Ovary (tissue), 3 donors: ENCODE measurements around the gene BTBD9.

ENCODE experiments used
- CTCF ChIP-seq, 3 donors: fragments of 450-650 bp in 2 of 3; fragments of 200-600 bp in 1 of 3; IDR thresholded peaks; one replicate each; pipeline versions ENCODE4 v1.5.1 to v1.8.0; 2016 to 2022; ENCODE audit warnings: antibody characterized with exemption in 3 of 3, mild to moderate bottlenecking in 1 of 3
- POLR2A ChIP-seq: fragments of 450-650 bp; IDR thresholded peaks from one replicate; pipeline ENCODE4 v1.6.1; 2017; ENCODE audit warnings: antibody characterized with exemption, mild to moderate bottlenecking, moderate library complexity
- donor health status: DM: no; HTN: no; CAD: no.

- TF ChIP-seq CTCF (IDR thresholded peaks at IDR 0.05) (no peak), POLR2A (no peak)
Observed at GRCh38 chr6:38658418-38659167, 18.9 kb upstream of the BTBD9 start.
